OCI-LY3 (cell line): ENCODE measurements around the gene TAF1B.

Source experiments
- H2AFZ ChIP-seq: fragments of 200-600, 300-600 bp; shearing (Covaris generic); 2 replicates; pipeline ENCODE4 v1.6.0; 2014; ENCODE audit warnings: antibody characterized with exemption, low read depth, low read length
- H3K27ac ChIP-seq: fragments of 200-600, 300-600 bp; sonication (generic); 2 replicates; pipeline ENCODE4 v1.5.1; 2014; ENCODE audit warnings: mild to moderate bottlenecking, low read length, moderate library complexity, mixed read lengths
- H3K27me3 ChIP-seq: fragments of 200-600, 300-600 bp; sonication (generic); 2 replicates; pipeline ENCODE4 v1.6.1; 2014; ENCODE audit warnings: low read depth, low read length, mixed read lengths
- H3K36me3 ChIP-seq: fragments of 200-600, 300-600 bp; sonication (generic); replicated peaks from 2 replicates; pipeline ENCODE3; 2014; ENCODE audit warnings: low read depth, low read length, mixed read lengths
- H3K4me1 ChIP-seq: fragments of 300-600, 200-600 bp; sonication (generic); 2 replicates; pipeline ENCODE4 v1.6.1; 2014; ENCODE audit warnings: low read length, mixed read lengths
- H3K4me2 ChIP-seq: fragments of 200-600, 300-600 bp; sonication (generic); 2 replicates; pipeline ENCODE4 v1.6.1; 2014; ENCODE audit warnings: low read length, mixed read lengths
- H3K4me3 ChIP-seq: fragments of 300-600, 200-600 bp; sonication (generic); 2 replicates; pipeline ENCODE4 v1.5.1; 2014; ENCODE audit warnings: antibody characterized with exemption, mild to moderate bottlenecking, low read length, moderate library complexity
- H3K79me2 ChIP-seq: fragments of 300-600, 200-600 bp; shearing (Covaris generic); 2 replicates; pipeline ENCODE4 v1.6.1; 2014; ENCODE audit warnings: mild to moderate bottlenecking, low read length, mixed read lengths
- H3K9ac ChIP-seq: fragments of 300-600, 200-600 bp; shearing (Covaris generic); 2 replicates; pipeline ENCODE4 v1.6.0; 2014; ENCODE audit warnings: mild to moderate bottlenecking, low read length, moderate library complexity
- H3K9me3 ChIP-seq: fragments of 200-600, 300-600 bp; shearing (Covaris generic); 2 replicates; pipeline ENCODE4 v1.6.1; 2014; ENCODE audit warnings: low read length, mixed read lengths; ENCODE audit not compliant: insufficient read depth
- H4K20me1 ChIP-seq: fragments of 200-600, 300-600 bp; sonication (generic); 2 replicates; pipeline ENCODE4 v1.6.1; 2016; ENCODE audit warnings: low read length, mixed read lengths; ENCODE audit not compliant: insufficient read depth
- EZH2phosphoT487 ChIP-seq: fragments of 200-600 bp; shearing (Covaris generic); IDR thresholded peaks from 2 replicates; pipeline ENCODE4 v1.6.1; 2018; ENCODE audit warnings: antibody characterized with exemption, mixed run types, low read depth
- TF ChIP-seq, protein P1 (sequence below): fragments of 200-600, 300-600 bp; sonication (generic); IDR thresholded peaks from 2 replicates; pipeline ENCODE4 v1.5.1; 2014; ENCODE audit warnings: antibody characterized with exemption, low read length, low read depth

Gene TAF1B

GRCh38 chr2:9946818-9947217 is 103.5 kb downstream of the TAF1B start:
- no peak for TF ChIP-seq EZH2phosphoT487
- TF ChIP-seq, protein P1, sequence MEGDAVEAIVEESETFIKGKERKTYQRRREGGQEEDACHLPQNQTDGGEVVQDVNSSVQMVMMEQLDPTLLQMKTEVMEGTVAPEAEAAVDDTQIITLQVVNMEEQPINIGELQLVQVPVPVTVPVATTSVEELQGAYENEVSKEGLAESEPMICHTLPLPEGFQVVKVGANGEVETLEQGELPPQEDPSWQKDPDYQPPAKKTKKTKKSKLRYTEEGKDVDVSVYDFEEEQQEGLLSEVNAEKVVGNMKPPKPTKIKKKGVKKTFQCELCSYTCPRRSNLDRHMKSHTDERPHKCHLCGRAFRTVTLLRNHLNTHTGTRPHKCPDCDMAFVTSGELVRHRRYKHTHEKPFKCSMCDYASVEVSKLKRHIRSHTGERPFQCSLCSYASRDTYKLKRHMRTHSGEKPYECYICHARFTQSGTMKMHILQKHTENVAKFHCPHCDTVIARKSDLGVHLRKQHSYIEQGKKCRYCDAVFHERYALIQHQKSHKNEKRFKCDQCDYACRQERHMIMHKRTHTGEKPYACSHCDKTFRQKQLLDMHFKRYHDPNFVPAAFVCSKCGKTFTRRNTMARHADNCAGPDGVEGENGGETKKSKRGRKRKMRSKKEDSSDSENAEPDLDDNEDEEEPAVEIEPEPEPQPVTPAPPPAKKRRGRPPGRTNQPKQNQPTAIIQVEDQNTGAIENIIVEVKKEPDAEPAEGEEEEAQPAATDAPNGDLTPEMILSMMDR = no peak
- H3K36me3 ChIP-seq = no peaks in the 10 kb centered on the region
- peaks cover 24% of the 10 kb centered on the region for H3K27me3 ChIP-seq
- no peaks in the 10 kb centered on the region for H3K79me2 ChIP-seq
- no peak overlapping the region for H3K27ac ChIP-seq
- H2AFZ ChIP-seq = no peak overlapping the region
- no peak overlapping the region for H3K4me2 ChIP-seq
- H3K4me1 ChIP-seq = no peaks in the 10 kb centered on the region; the same call in 1 of the 2 replicates
- no peaks in the 10 kb centered on the region for H3K9me3 ChIP-seq
- no peak overlapping the region for H3K9ac ChIP-seq
- no peak overlapping the region for H3K4me3 ChIP-seq
- H4K20me1 ChIP-seq = no peaks in the 10 kb centered on the region

- no peak overlapping the region for H3K27ac ChIP-seq
- no peaks in the 10 kb centered on the region for H4K20me1 ChIP-seq
- no peak overlapping the region for H3K4me2 ChIP-seq
- peaks cover 41% of the 10 kb centered on the region for H3K27me3 ChIP-seq
- H3K79me2 ChIP-seq = no peaks in the 10 kb centered on the region
- TF ChIP-seq, protein P1 = no peak
- TF ChIP-seq EZH2phosphoT487 = no peak
- H2AFZ ChIP-seq = no peak overlapping the region
- no peaks in the 10 kb centered on the region for H3K36me3 ChIP-seq
- no peak overlapping the region for H3K9ac ChIP-seq
- H3K4me1 ChIP-seq = peaks cover 4% of the 10 kb centered on the region; the same call in 1 of the 2 replicates
- H3K9me3 ChIP-seq = no peaks in the 10 kb centered on the region
- H3K4me3 ChIP-seq = no peak overlapping the region
Measured at GRCh38 chr2:9948721-9949120, 105.4 kb downstream of the TAF1B start.

- Histone ChIP-seq H3K9me3 (no peaks in the 10 kb centered on the region), H3K4me1 (peaks cover 4% of the 10 kb centered on the region; the same call in 1 of the 2 replicates), H3K36me3 (no peaks in the 10 kb centered on the region), H3K4me2 (no peak overlapping the region), H3K27me3 (peaks cover 41% of the 10 kb centered on the region), H3K9ac (no peak overlapping the region), H2AFZ (no peak overlapping the region), H3K79me2 (no peaks in the 10 kb centered on the region), H3K27ac (no peak overlapping the region), H4K20me1 (no peaks in the 10 kb centered on the region), H3K4me3 (no peak overlapping the region)
- TF ChIP-seq, protein P1 = no peak
- no peak for TF ChIP-seq EZH2phosphoT487
Measured at GRCh38 chr2:9949239-9949991, 106.1 kb downstream of the TAF1B start.

DNA sequence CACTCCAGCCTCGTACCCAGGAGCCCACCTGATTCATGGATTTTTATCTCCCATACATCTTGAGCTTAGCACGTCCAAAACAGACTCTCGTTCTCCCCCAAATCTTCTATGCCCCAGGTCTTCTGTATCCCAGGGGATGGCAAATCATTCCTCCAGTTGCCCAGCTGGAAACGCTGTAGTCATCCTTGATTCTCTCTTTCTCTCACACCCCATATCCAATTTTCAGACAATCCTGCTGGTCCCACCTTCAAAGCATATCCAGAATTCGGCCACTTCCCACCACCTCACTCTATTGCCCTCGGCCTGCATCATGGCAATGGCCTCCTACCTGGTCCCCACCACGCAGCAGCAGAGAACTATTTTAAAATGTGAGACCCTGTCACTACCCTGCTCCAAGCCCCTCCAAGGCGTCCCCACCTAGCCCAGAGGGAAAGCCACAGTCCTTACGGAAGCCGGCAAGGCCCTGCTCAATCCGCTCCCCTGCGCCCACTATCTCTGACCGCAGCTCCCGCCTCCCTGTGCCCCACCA is 106.8 kb downstream of the TAF1B start:
- no peak overlapping the region for H2AFZ ChIP-seq

More for the DNA sequence above, 106.8 kb downstream of the TAF1B start:
- H3K9ac ChIP-seq = no peak overlapping the region
- no peaks in the 10 kb centered on the region for H3K79me2 ChIP-seq
- peaks cover 34% of the 10 kb centered on the region for H3K27me3 ChIP-seq
- TF ChIP-seq, protein P1 = no peak
- no peak for TF ChIP-seq EZH2phosphoT487
- H3K9me3 ChIP-seq = no peaks in the 10 kb centered on the region
- H3K36me3 ChIP-seq = no peaks in the 10 kb centered on the region
- H4K20me1 ChIP-seq = no peaks in the 10 kb centered on the region
- peak overlapping the region; percentile 66 for H3K4me2 ChIP-seq
- peaks cover 4% of the 10 kb centered on the region; the same call in 1 of the 2 replicates for H3K4me1 ChIP-seq
- H3K4me3 ChIP-seq = peak overlapping the region; percentile 80; the same call in 1 of the 2 replicates
- H3K27ac ChIP-seq = no peak overlapping the region
